ENCODE results near the gene SLC29A4.
"Not testable (repeated sequence)": the region's sequence is repeated elsewhere in the genome, so short reads cannot be mapped to it uniquely, and the experiment has no call there.

- not testable (repeated sequence) for TF ChIP-seq YY1 (IDR thresholded peaks at IDR 0.05); FOXA1 (IDR thresholded peaks at IDR 0.05); CTCF (IDR thresholded peaks at IDR 0.05; ENCODE audit: low read depth, low read length, missing input control); SP1 (IDR thresholded peaks at IDR 0.05); TAF1 (conservative IDR thresholded peaks at IDR 0.05); JUND (IDR thresholded peaks at IDR 0.05); RAD21 (IDR thresholded peaks at IDR 0.05); GABPA (IDR thresholded peaks at IDR 0.05 in 1 of 2, conservative IDR thresholded peaks at IDR 0.05 in 1 of 2); ATF3 (IDR thresholded peaks at IDR 0.05); ZBTB33 (IDR thresholded peaks at IDR 0.05); NR2F2 (IDR thresholded peaks at IDR 0.05); HNF4G (IDR thresholded peaks at IDR 0.05); RXRA (IDR thresholded peaks at IDR 0.05)
- TF ChIP-seq, protein P1, sequence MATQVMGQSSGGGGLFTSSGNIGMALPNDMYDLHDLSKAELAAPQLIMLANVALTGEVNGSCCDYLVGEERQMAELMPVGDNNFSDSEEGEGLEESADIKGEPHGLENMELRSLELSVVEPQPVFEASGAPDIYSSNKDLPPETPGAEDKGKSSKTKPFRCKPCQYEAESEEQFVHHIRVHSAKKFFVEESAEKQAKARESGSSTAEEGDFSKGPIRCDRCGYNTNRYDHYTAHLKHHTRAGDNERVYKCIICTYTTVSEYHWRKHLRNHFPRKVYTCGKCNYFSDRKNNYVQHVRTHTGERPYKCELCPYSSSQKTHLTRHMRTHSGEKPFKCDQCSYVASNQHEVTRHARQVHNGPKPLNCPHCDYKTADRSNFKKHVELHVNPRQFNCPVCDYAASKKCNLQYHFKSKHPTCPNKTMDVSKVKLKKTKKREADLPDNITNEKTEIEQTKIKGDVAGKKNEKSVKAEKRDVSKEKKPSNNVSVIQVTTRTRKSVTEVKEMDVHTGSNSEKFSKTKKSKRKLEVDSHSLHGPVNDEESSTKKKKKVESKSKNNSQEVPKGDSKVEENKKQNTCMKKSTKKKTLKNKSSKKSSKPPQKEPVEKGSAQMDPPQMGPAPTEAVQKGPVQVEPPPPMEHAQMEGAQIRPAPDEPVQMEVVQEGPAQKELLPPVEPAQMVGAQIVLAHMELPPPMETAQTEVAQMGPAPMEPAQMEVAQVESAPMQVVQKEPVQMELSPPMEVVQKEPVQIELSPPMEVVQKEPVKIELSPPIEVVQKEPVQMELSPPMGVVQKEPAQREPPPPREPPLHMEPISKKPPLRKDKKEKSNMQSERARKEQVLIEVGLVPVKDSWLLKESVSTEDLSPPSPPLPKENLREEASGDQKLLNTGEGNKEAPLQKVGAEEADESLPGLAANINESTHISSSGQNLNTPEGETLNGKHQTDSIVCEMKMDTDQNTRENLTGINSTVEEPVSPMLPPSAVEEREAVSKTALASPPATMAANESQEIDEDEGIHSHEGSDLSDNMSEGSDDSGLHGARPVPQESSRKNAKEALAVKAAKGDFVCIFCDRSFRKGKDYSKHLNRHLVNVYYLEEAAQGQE (IDR thresholded peaks at IDR 0.05): not testable (repeated sequence)
These were observed 6.6 kb upstream of the SLC29A4 start for GRCh38 chr7:5276123-5276522.
